Ishikawa (cell line): Measurements from ENCODE around the gene BMP7.

Source experiments
- CEBPB ChIP-seq: IDR thresholded peaks from 2 replicates; pipeline ENCODE4 v1.6.1; 2012
- CREB1 ChIP-seq: IDR thresholded peaks from 2 replicates; pipeline ENCODE4 v1.6.1; 2012; ENCODE audit warnings: low read depth
- EGR1 ChIP-seq: IDR thresholded peaks from 2 replicates; pipeline ENCODE4 v1.6.1; 2012
- EP300 ChIP-seq: IDR thresholded peaks from 2 replicates; pipeline ENCODE4 v1.6.1; 2012; ENCODE audit warnings: borderline replicate concordance
- FOXM1 ChIP-seq: IDR thresholded peaks from 2 replicates; pipeline ENCODE4 v1.6.1; 2012; ENCODE audit warnings: low read depth, borderline replicate concordance
- NFIC ChIP-seq: IDR thresholded peaks from 2 replicates; pipeline ENCODE4 v1.6.1; 2012
- RAD21 ChIP-seq: IDR thresholded peaks from 2 replicates; pipeline ENCODE4 v1.6.1; 2012; ENCODE audit warnings: low read depth
- TAF1 ChIP-seq: IDR thresholded peaks from 2 replicates; pipeline ENCODE4 v1.6.1; 2012; ENCODE audit warnings: low read depth, mild to moderate bottlenecking
- TCF12 ChIP-seq: IDR thresholded peaks from 2 replicates; pipeline ENCODE4 v1.6.1; 2012; ENCODE audit warnings: low read depth
- TEAD4 ChIP-seq: IDR thresholded peaks from 2 replicates; pipeline ENCODE4 v1.6.1; 2012
- ZBTB7A ChIP-seq: IDR thresholded peaks from 2 replicates; pipeline ENCODE4 v1.6.1; 2012; ENCODE audit warnings: low read depth
- TF ChIP-seq, protein P1 (sequence below): IDR thresholded peaks from 2 replicates; pipeline ENCODE4 v1.6.1; 2012
- TF ChIP-seq, protein P2 (sequence below): IDR thresholded peaks from 2 replicates; pipeline ENCODE4 v1.6.1; 2012
- TF ChIP-seq, protein P3 (sequence below): IDR thresholded peaks from 2 replicates; pipeline ENCODE4 v1.6.1; 2012; ENCODE audit warnings: low read depth, mild to moderate bottlenecking

The BMP7 gene

DNA sequence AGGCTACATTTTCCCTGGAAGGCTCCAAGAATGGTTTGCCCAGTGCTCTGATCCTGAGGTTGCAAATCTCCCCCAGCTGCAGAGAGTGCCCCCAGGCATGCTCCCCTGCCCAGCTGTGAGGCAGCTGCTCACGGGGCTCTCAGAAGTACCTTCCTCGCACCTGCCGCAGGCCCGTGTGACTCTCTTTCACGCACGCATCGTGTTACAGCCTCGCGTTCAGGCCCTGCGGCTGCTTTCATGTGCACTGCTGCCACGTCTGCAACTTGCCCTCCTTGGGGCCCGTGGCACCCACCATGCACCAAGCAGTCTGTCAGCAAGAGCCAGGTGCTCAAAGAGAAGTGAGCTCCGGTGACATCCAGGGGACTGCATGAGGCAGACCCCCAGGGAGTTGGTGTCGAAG lies 34.6 kb upstream of the BMP7 start:
- TF ChIP-seq TCF12 (no peak), TEAD4 (no peak)
- TF ChIP-seq, protein P1, sequence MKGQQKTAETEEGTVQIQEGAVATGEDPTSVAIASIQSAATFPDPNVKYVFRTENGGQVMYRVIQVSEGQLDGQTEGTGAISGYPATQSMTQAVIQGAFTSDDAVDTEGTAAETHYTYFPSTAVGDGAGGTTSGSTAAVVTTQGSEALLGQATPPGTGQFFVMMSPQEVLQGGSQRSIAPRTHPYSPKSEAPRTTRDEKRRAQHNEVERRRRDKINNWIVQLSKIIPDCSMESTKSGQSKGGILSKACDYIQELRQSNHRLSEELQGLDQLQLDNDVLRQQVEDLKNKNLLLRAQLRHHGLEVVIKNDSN = no peak
- TF ChIP-seq, protein P2, sequence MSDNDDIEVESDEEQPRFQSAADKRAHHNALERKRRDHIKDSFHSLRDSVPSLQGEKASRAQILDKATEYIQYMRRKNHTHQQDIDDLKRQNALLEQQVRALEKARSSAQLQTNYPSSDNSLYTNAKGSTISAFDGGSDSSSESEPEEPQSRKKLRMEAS = no peak
- TF ChIP-seq, protein P3, sequence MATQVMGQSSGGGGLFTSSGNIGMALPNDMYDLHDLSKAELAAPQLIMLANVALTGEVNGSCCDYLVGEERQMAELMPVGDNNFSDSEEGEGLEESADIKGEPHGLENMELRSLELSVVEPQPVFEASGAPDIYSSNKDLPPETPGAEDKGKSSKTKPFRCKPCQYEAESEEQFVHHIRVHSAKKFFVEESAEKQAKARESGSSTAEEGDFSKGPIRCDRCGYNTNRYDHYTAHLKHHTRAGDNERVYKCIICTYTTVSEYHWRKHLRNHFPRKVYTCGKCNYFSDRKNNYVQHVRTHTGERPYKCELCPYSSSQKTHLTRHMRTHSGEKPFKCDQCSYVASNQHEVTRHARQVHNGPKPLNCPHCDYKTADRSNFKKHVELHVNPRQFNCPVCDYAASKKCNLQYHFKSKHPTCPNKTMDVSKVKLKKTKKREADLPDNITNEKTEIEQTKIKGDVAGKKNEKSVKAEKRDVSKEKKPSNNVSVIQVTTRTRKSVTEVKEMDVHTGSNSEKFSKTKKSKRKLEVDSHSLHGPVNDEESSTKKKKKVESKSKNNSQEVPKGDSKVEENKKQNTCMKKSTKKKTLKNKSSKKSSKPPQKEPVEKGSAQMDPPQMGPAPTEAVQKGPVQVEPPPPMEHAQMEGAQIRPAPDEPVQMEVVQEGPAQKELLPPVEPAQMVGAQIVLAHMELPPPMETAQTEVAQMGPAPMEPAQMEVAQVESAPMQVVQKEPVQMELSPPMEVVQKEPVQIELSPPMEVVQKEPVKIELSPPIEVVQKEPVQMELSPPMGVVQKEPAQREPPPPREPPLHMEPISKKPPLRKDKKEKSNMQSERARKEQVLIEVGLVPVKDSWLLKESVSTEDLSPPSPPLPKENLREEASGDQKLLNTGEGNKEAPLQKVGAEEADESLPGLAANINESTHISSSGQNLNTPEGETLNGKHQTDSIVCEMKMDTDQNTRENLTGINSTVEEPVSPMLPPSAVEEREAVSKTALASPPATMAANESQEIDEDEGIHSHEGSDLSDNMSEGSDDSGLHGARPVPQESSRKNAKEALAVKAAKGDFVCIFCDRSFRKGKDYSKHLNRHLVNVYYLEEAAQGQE = no peak

DNA sequence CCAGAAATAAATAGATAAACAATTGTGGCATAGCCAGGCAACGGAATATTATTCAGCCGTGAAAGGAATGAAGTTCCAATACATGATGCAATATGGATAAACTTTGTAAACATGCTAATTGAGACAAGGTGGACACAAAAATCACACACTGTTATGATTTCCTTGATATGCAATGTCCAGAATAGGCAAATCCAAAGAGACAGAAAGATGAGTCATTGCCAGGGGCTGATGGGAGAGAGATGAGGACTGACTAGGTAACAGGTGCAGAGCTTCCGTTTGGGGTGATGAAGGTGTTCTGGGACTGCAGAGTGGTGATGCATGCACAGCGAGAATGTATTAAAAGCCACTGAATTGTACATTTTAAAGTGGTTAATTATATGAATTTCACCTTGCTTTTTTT lies 32.0 kb upstream of the BMP7 start:
- TF ChIP-seq TCF12 = no peak
- no peak for TF ChIP-seq ZBTB7A
- TF ChIP-seq, protein P1 = no peak
- TF ChIP-seq EP300 = no peak
- TF ChIP-seq, protein P3 = no peak
- TF ChIP-seq, protein P2 = no peak
- no peak for TF ChIP-seq EGR1

DNA sequence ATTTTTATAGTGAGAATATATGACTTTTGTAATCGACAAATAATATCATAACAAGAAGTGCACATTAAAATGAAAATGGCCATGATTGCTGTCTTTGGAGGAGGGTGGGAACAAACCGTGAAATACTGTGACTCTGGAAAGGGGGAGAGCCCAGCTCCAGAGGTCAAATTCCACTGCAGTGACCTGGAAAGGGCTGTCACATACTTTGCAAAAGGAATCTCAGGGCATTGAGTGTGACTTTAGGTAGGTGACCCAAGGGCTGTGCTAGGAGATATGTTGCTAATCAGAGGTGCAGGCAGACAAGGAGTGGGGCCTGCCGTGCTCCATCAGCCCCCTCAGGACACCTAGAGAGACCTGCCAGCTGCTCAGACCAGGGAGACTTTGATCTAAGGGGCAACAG lies 28.1 kb upstream of the BMP7 start:
- TF ChIP-seq TAF1 (no peak), CREB1 (no peak), TCF12 (no peak), TEAD4 (no peak), FOXM1 (no peak)
- TF ChIP-seq, protein P1 = no peak

DNA sequence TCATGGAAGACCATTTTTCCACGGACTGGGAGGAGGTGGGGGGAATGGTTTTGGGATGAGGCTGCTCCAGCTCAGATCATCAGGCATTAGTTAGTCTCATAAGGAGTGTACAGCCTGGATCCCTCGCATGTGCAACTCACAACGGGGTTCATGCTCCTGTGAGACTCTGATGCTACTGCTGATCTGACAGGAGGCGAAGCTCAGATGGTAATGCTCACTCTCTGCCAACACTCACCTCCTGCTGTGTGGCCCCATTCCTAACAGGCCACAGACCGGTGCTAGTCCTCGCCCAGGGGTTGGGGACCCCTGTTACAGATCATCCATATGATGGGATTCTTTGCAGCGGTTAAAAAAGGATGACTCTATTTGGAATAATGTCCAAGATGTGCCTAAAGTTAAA lies 27.6 kb upstream of the BMP7 start:
- TF ChIP-seq EP300 = no peak
- TF ChIP-seq CREB1 = no peak
- TF ChIP-seq TCF12 = no peak
- TF ChIP-seq EGR1 = no peak
- TF ChIP-seq RAD21 = no peak

DNA sequence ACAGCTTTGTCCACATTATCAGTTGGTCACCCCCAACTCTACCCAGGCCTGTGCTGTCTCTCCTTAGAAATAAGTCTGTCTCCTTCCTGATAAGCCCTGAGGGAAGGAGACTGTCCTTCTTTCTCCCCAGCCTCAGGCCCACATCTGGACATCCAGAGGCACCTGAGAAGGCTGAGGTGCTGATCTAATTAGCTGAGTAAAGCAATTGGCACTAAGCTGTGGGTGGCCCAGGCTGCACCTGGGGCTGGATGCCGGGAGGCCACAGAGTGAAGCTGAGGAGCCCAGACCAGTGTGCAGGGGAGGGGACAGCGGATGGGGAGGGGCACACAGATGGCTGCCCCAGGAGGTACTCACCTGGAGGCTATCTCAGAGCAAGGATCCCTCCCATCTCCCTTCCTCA lies 26.2 kb upstream of the BMP7 start:
- TF ChIP-seq NFIC (no peak), FOXM1 (no peak), EGR1 (no peak), RAD21 (no peak), EP300 (no peak), ZBTB7A (no peak), CEBPB (no peak)
- TF ChIP-seq, protein P2 = no peak
- TF ChIP-seq, protein P1 = no peak
- TF ChIP-seq, protein P3 = no peak
